ENCODE data around the gene NCAPD2.

The NCAPD2 gene, protein sequence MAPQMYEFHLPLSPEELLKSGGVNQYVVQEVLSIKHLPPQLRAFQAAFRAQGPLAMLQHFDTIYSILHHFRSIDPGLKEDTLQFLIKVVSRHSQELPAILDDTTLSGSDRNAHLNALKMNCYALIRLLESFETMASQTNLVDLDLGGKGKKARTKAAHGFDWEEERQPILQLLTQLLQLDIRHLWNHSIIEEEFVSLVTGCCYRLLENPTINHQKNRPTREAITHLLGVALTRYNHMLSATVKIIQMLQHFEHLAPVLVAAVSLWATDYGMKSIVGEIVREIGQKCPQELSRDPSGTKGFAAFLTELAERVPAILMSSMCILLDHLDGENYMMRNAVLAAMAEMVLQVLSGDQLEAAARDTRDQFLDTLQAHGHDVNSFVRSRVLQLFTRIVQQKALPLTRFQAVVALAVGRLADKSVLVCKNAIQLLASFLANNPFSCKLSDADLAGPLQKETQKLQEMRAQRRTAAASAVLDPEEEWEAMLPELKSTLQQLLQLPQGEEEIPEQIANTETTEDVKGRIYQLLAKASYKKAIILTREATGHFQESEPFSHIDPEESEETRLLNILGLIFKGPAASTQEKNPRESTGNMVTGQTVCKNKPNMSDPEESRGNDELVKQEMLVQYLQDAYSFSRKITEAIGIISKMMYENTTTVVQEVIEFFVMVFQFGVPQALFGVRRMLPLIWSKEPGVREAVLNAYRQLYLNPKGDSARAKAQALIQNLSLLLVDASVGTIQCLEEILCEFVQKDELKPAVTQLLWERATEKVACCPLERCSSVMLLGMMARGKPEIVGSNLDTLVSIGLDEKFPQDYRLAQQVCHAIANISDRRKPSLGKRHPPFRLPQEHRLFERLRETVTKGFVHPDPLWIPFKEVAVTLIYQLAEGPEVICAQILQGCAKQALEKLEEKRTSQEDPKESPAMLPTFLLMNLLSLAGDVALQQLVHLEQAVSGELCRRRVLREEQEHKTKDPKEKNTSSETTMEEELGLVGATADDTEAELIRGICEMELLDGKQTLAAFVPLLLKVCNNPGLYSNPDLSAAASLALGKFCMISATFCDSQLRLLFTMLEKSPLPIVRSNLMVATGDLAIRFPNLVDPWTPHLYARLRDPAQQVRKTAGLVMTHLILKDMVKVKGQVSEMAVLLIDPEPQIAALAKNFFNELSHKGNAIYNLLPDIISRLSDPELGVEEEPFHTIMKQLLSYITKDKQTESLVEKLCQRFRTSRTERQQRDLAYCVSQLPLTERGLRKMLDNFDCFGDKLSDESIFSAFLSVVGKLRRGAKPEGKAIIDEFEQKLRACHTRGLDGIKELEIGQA (N-terminal part only)

DNA sequence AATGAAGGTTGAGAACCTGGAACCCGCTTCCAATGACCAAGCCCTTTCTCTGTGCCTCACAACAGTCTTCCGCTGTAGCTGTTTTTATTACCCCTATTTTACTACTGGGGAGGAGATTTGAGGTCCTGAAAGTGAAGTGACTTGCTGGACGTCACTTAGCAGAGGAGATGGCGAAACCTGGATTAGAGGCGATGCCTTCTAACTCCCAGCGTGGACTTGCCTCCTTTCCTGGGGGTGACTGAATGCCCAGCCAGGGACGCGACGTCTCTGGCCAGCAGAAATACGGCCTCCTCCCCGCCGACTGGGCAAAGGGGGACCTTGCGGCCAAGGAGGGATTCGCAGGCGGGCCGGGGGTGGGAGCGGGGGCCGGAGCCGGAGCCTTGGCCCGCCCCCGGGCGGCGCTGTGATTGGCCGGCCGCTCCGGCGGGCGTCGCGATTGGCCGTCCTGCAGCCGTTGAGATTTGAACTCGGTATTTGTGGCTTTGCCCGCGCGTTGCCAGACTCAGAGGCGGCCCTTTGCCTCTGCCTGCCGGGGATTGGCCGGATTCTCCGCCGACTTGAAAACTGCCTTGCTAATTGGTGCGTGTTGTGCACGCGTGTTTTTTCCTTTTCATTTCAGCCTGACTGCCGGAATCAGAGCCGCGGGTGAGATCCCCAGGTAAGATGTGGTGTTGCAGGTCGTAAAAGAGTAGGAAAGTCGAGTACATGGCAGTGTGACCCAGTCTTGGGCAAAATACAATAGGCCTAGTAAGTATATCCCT is at the start of gene NCAPD2:
TSS of gene NCAPD2 (plus strand) at position 606 of the 761 bp plus-strand sequence. CDS start 997 bp downstream, outside the sequence.
- peak within 1 kb of the TSS; percentile 85 for H3K4me3 ChIP-seq (ENCODE audit: low read length)
- H3K36me3 ChIP-seq (replicated peaks; ENCODE audit: insufficient read depth, low read length): no peaks in the 10 kb centered on the region; the same call in 1 of the 2 replicates
- peak; percentile 12; the same call in 1 of the 2 replicates for TF ChIP-seq CTCF (IDR thresholded peaks at IDR 0.05; ENCODE audit: low read length)
- no peak for TF ChIP-seq EZH2 (optimal IDR thresholded peaks at IDR 0.05; ENCODE audit: low read depth, low read length)
- no peak for TF ChIP-seq EZH2phosphoT487 (IDR thresholded peaks at IDR 0.05; ENCODE audit: low read length)
- peaks cover 16% of the 10 kb centered on the region for H3K4me1 ChIP-seq (ENCODE audit: low read length)
- H3K9me2 ChIP-seq (replicated peaks; ENCODE audit: insufficient read depth, low read length): no peaks in the 10 kb centered on the region
- peaks cover 10% of the 10 kb centered on the region for H3F3A ChIP-seq (ENCODE audit: insufficient read depth, low read length)
- H3K9ac ChIP-seq (ENCODE audit: low read length): peak within 1 kb of the TSS; percentile 86
- H2AFZ ChIP-seq (ENCODE audit: low read length): peak within 1 kb of the TSS; percentile 83
- no peaks in the 10 kb centered on the region for H4K20me1 ChIP-seq (ENCODE audit: insufficient read depth, low read length)
- DNase-seq: peak; percentile 97
- H3K27me3 ChIP-seq (replicated peaks; ENCODE audit: insufficient read depth, low read length): no peaks in the 10 kb centered on the region
- H3K9me3 ChIP-seq (replicated peaks; ENCODE audit: insufficient read depth, low read length): no peaks in the 10 kb centered on the region
- H3K4me2 ChIP-seq (ENCODE audit: low read depth, low read length): peak within 1 kb of the TSS; percentile 86
- peak within 1 kb of the TSS; percentile 95 for H3K27ac ChIP-seq (ENCODE audit: low read length)
- peaks cover 59% of the 10 kb centered on the region for H3K79me2 ChIP-seq (ENCODE audit: low read length)

DNA sequence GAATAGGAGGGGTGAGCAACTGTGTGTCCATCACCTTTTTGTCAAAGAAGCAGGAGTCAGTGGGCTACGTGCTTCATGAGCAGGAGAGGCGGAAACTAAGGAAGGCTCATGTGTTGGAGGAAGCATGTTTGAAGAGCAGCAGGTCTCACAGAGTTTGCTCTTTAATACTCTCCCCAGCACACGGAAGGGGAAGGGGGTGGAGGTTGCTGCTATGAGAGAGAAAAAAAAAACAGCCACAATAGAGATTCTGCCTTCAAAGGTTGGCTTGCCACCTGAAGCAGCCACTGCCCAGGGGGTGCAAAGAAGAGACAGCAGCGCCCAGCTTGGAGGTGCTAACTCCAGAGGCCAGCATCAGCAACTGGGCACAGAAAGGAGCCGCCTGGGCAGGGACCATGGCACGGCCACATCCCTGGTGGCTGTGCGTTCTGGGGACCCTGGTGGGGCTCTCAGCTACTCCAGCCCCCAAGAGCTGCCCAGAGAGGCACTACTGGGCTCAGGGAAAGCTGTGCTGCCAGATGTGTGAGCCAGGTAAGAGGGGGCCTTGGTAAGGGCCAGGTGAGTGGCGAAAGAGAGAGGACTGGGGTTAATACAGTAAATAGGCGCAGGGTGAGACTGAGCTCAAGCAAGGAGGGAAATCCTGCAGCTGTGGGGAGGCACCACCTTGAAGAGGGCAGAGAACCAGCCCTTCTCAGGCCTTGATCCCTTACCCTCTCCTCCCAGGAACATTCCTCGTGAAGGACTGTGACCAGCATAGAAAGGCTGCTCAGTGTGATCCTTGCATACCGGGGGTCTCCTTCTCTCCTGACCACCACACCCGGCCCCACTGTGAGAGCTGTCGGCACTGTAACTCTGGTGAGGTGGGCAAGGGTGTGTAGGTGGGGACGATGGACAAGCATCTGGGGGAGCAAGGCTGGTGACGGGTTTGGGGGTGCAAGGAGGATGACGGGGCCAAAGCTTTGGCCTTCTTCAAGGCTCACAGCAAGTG is 48.9 kb upstream of the NCAPD2 start, which contains the start of gene CD27:
TSS of gene CD27 (plus strand) at position 252 of the 985 bp plus-strand sequence. CDS start at position 393, 141 bp downstream.
- Histone ChIP-seq H3K4me1 (ENCODE audit: low read length) (peaks cover 41% of the 10 kb centered on the region), H3K79me2 (ENCODE audit: low read length) (no peaks in the 10 kb centered on the region), H3K27me3 (replicated peaks; ENCODE audit: insufficient read depth, low read length) (no peaks in the 10 kb centered on the region), H2AFZ (ENCODE audit: low read length) (peak within 1 kb of the TSS; percentile 24), H3K9me2 (replicated peaks; ENCODE audit: insufficient read depth, low read length) (no peaks in the 10 kb centered on the region), H3K4me3 (ENCODE audit: low read length) (no peak within 1 kb of the TSS), H4K20me1 (ENCODE audit: insufficient read depth, low read length) (no peaks in the 10 kb centered on the region), H3F3A (ENCODE audit: insufficient read depth, low read length) (peaks cover 22% of the 10 kb centered on the region), H3K27ac (ENCODE audit: low read length) (peak within 1 kb of the TSS; percentile 85; the same call in 1 of the 2 replicates), H3K36me3 (replicated peaks; ENCODE audit: insufficient read depth, low read length) (no peaks in the 10 kb centered on the region), H3K9me3 (replicated peaks; ENCODE audit: insufficient read depth, low read length) (no peaks in the 10 kb centered on the region), H3K4me2 (ENCODE audit: low read depth, low read length) (peak within 1 kb of the TSS; percentile 41; the same call in 1 of the 2 replicates), H3K9ac (ENCODE audit: low read length) (no peak within 1 kb of the TSS; the same call in 1 of the 2 replicates)
- no peak for DNase-seq
- TF ChIP-seq EZH2 (optimal IDR thresholded peaks at IDR 0.05; ENCODE audit: low read depth, low read length) (no peak), EZH2phosphoT487 (IDR thresholded peaks at IDR 0.05; ENCODE audit: low read length) (no peak), CTCF (IDR thresholded peaks at IDR 0.05; ENCODE audit: low read length) (no peak)

Measured in MM.1S (cell line).